GM21528 (cell line): ENCODE data around the gene AUH.

Experiments
- ATAC-seq: cut with Tn5 transposase; IDR thresholded peaks from one replicate; pipeline ENCODE4 v1.9.1; 2021; ENCODE audit warnings: mild to moderate bottlenecking, moderate library complexity; ENCODE audit not compliant: unreplicated experiment, low FRiP score

Gene AUH

GRCh38 chr9:91341749-91342148 is 20.0 kb downstream of the AUH start:
- ATAC-seq, result no peak

GRCh38 chr9:91341258-91341746 is 20.4 kb downstream of the AUH start:
- ATAC-seq, result no peak

GRCh38 chr9:91340395-91340967 is 21.2 kb downstream of the AUH start:
- no peak for ATAC-seq

- ATAC-seq, result no peak
Measured at GRCh38 chr9:91338681-91339080, 23.0 kb downstream of the AUH start.

GRCh38 chr9:91336786-91337185 is 24.9 kb downstream of the AUH start:
- ATAC-seq, result no peak

- no peak for ATAC-seq
Measured at GRCh38 chr9:91334053-91334452, 27.7 kb downstream of the AUH start.

GRCh38 chr9:91333551-91333950 is 28.2 kb downstream of the AUH start:
- ATAC-seq, result no peak

- ATAC-seq, result no peak
Measured at GRCh38 chr9:91332546-91333231, 29.0 kb downstream of the AUH start.

- no peak for ATAC-seq
Measured at GRCh38 chr9:91331849-91332248, 29.9 kb downstream of the AUH start.

GRCh38 chr9:91328186-91328585 is 33.5 kb downstream of the AUH start:
- ATAC-seq, result no peak

- no peak for ATAC-seq
Measured at GRCh38 chr9:91321691-91322090, 40.0 kb downstream of the AUH start.

GRCh38 chr9:91320299-91320698 is 41.4 kb downstream of the AUH start:
- ATAC-seq, result no peak

- no peak for ATAC-seq
Measured at GRCh38 chr9:91316093-91316492, 45.6 kb downstream of the AUH start.

GRCh38 chr9:91315191-91315590 is 46.5 kb downstream of the AUH start:
- no peak for ATAC-seq

GRCh38 chr9:91312717-91313325 is 48.9 kb downstream of the AUH start:
- no peak for ATAC-seq

- ATAC-seq, result no peak
Measured at GRCh38 chr9:91310037-91310436, 51.7 kb downstream of the AUH start.

- no peak for ATAC-seq
Measured at GRCh38 chr9:91308191-91308590, 53.5 kb downstream of the AUH start.

GRCh38 chr9:91307279-91307678 is 54.4 kb downstream of the AUH start:
- ATAC-seq, result no peak

GRCh38 chr9:91306296-91306630 is 55.5 kb downstream of the AUH start:
- ATAC-seq, result no peak

GRCh38 chr9:91305596-91306295 is 56.0 kb downstream of the AUH start:
- no peak for ATAC-seq

- ATAC-seq, result no peak
Measured at GRCh38 chr9:91303741-91304415, 57.8 kb downstream of the AUH start.
